ENCODE measurements around the gene SIL1. TPM values are rescaled to one million over a fixed set of nuclear protein-coding genes. Genes with fewer than 3 reads are reported as not detected.

The SIL1 gene
- total RNA-seq, 2 donors from 2014 or later, result 69.9 to 75.6 TPM

GRCh38 chr5:139147483-139148087 is 50.6 kb downstream of the SIL1 start:
- Histone ChIP-seq H3K4me1 (replicated peaks) (peaks cover 24% of the 10 kb centered on the region), H3K27me3 (replicated peaks; ENCODE audit: insufficient read depth) (no peaks in the 10 kb centered on the region), H3K4me3 (no peak overlapping the region), H3K36me3 (no peaks in the 10 kb centered on the region), H3K9me3 (no peaks in the 10 kb centered on the region), H3K27ac (peak overlapping the region; percentile 75 to 76)
- TF ChIP-seq CTCF (IDR thresholded peaks at IDR 0.05), result no peak
- peak; percentile 36 for TF ChIP-seq POLR2AphosphoS5 (IDR thresholded peaks at IDR 0.05)
- peak; percentile 73 for DNase-seq (ENCODE audit: low spot score)
- WGBS, result 8% methylated on average over 2 of the region's 2 CpGs
- intact Hi-C loops (cut with DNase I), result no loop called here

- TF ChIP-seq CTCF (IDR thresholded peaks at IDR 0.05), result no peak
- peak; percentile 53 for TF ChIP-seq POLR2AphosphoS5 (IDR thresholded peaks at IDR 0.05)
- H3K4me1 ChIP-seq (replicated peaks), result peaks cover 28% of the 10 kb centered on the region
- no peak overlapping the region for H3K4me3 ChIP-seq
- no peaks in the 10 kb centered on the region for H3K9me3 ChIP-seq
- no peaks in the 10 kb centered on the region for H3K36me3 ChIP-seq
- intact Hi-C loops (cut with DNase I), result no loop called here
- H3K27ac ChIP-seq, result peak overlapping the region; percentile 75 to 76
- DNase-seq (ENCODE audit: low spot score), result no peak
- WGBS, result 34% methylated on average over 2 of the region's 2 CpGs
- H3K27me3 ChIP-seq (replicated peaks; ENCODE audit: insufficient read depth), result no peaks in the 10 kb centered on the region
Measured at GRCh38 chr5:139146809-139147482, 51.2 kb downstream of the SIL1 start.

GRCh38 chr5:139141446-139142204 is 56.5 kb downstream of the SIL1 start:
- TF ChIP-seq POLR2A (IDR thresholded peaks at IDR 0.05), result no peak
- TF ChIP-seq CTCF (IDR thresholded peaks at IDR 0.05), result no peak
- peak; percentile 72 for TF ChIP-seq POLR2AphosphoS5 (IDR thresholded peaks at IDR 0.05)
- peak; percentile 32 for DNase-seq (ENCODE audit: low spot score)
- intact Hi-C loops (cut with DNase I), result no loop called here
- H3K27me3 ChIP-seq (replicated peaks; ENCODE audit: insufficient read depth), result no peaks in the 10 kb centered on the region
- no peaks in the 10 kb centered on the region for H3K9me3 ChIP-seq
- no peaks in the 10 kb centered on the region for H3K36me3 ChIP-seq
- H3K27ac ChIP-seq, result peak overlapping the region; percentile 24 to 38
- H3K4me1 ChIP-seq (replicated peaks), result peaks cover 13% of the 10 kb centered on the region
- H3K4me3 ChIP-seq, result no peak overlapping the region
- WGBS, result 36% methylated on average over 3 of the region's 3 CpGs

- peaks cover 13% of the 10 kb centered on the region for H3K4me1 ChIP-seq (replicated peaks)
- WGBS, result 15% methylated on average over 6 of the region's 6 CpGs
- no peak for TF ChIP-seq POLR2AphosphoS5 (IDR thresholded peaks at IDR 0.05)
- TF ChIP-seq POLR2A (IDR thresholded peaks at IDR 0.05), result no peak
- no peak for TF ChIP-seq CTCF (IDR thresholded peaks at IDR 0.05)
Measured at GRCh38 chr5:139140591-139141071, 57.5 kb downstream of the SIL1 start.

More at GRCh38 chr5:139140591-139141071, 57.5 kb downstream of the SIL1 start:
- Histone ChIP-seq H3K27ac (no peak overlapping the region), H3K4me3 (no peak overlapping the region), H3K9me3 (no peaks in the 10 kb centered on the region), H3K27me3 (replicated peaks; ENCODE audit: insufficient read depth) (no peaks in the 10 kb centered on the region), H3K36me3 (no peaks in the 10 kb centered on the region)
- no peak for DNase-seq (ENCODE audit: low spot score)
- intact Hi-C loops (cut with DNase I), result no loop called here
